ENCODE results near the gene PFDN5. TPM values are rescaled to one million over a fixed set of nuclear protein-coding genes. Genes with fewer than 3 reads are reported as not detected.

Gene PFDN5
- total and polyA plus RNA-seq, 9 of the 15 experiments (the other 6 are each of a cell fraction or from before 2014, with no cell fraction given), result 361 to 1,636 (median 742) TPM

GRCh38 chr12:53299454-53300180, 4.3 kb downstream of the PFDN5 start, which contains the start of gene MYG1 (continued):
- no peak for TF ChIP-seq PTBP1 (IDR thresholded peaks at IDR 0.05; ENCODE audit: low read depth, low read length)
- peak; percentile 56 for TF ChIP-seq FOSL1 (tag; conservative IDR thresholded peaks at IDR 0.05)
- TF ChIP-seq MGA (IDR thresholded peaks at IDR 0.05), result no peak
- TF ChIP-seq NKRF (IDR thresholded peaks at IDR 0.05; ENCODE audit: borderline replicate concordance), result no peak
- TF ChIP-seq SFPQ (IDR thresholded peaks at IDR 0.05; ENCODE audit: low read depth, low read length), result no peak
- TF ChIP-seq ZNF12 (CRISPR knock-in tag; IDR thresholded peaks at IDR 0.05), result no peak
- no peak for TF ChIP-seq POU5F1 (IDR thresholded peaks at IDR 0.05; ENCODE audit: borderline replicate concordance, low read depth, low read length, partially characterized antibody)
- TF ChIP-seq ZC3H4 (CRISPR knock-in tag; IDR thresholded peaks at IDR 0.05; ENCODE audit: borderline replicate concordance), result peak; percentile 50; the same call in 1 of the 2 replicates
- TF ChIP-seq IRF9 (tag; IDR thresholded peaks at IDR 0.05), result no peak
- peak; percentile 48 for TF ChIP-seq GABPB1 (CRISPR knock-in tag; IDR thresholded peaks at IDR 0.05)

All from K562 (cell line).